ENCODE data around the gene NTHL1.

The NTHL1 gene

GRCh38 chr16:1997494-1998359 is 49.9 kb downstream of the NTHL1 start:
- Histone ChIP-seq H3K4me1 (ENCODE audit: control insufficient read depth, low read length) (peaks cover 17% of the 10 kb centered on the region), H4K20me1 (ENCODE audit: control insufficient read depth, insufficient read depth, low read depth, low read length) (no peaks in the 10 kb centered on the region; the same call in 1 of the 2 replicates), H3K36me3 (ENCODE audit: control insufficient read depth, low read length) (peaks cover 72% of the 10 kb centered on the region), H3K4me2 (ENCODE audit: low read length) (no peak overlapping the region), H3K27me3 (ENCODE audit: control insufficient read depth, low read length) (no peaks in the 10 kb centered on the region), H3K27ac (ENCODE audit: low read depth, low read length) (no peak overlapping the region), H3F3A (ENCODE audit: control insufficient read depth, insufficient read depth) (peaks cover 24% of the 10 kb centered on the region), H3K9me2 (replicated peaks; ENCODE audit: control insufficient read depth, low read length) (no peaks in the 10 kb centered on the region), H3K4me3 (ENCODE audit: low read length) (no peak overlapping the region), H3K9me3 (ENCODE audit: control insufficient read depth, insufficient read depth, low read length) (peaks cover 1% of the 10 kb centered on the region; the same call in 1 of the 2 replicates), H3K79me2 (ENCODE audit: control insufficient read depth, low read length) (peaks cover 13% of the 10 kb centered on the region)
- TF ChIP-seq EZH2phosphoT487 (IDR thresholded peaks at IDR 0.05; ENCODE audit: borderline replicate concordance, low read length), result no peak
- TF ChIP-seq, protein P1, sequence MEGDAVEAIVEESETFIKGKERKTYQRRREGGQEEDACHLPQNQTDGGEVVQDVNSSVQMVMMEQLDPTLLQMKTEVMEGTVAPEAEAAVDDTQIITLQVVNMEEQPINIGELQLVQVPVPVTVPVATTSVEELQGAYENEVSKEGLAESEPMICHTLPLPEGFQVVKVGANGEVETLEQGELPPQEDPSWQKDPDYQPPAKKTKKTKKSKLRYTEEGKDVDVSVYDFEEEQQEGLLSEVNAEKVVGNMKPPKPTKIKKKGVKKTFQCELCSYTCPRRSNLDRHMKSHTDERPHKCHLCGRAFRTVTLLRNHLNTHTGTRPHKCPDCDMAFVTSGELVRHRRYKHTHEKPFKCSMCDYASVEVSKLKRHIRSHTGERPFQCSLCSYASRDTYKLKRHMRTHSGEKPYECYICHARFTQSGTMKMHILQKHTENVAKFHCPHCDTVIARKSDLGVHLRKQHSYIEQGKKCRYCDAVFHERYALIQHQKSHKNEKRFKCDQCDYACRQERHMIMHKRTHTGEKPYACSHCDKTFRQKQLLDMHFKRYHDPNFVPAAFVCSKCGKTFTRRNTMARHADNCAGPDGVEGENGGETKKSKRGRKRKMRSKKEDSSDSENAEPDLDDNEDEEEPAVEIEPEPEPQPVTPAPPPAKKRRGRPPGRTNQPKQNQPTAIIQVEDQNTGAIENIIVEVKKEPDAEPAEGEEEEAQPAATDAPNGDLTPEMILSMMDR (IDR thresholded peaks at IDR 0.05; ENCODE audit: low read depth, low read length, poor library complexity, severe bottlenecking), result no peak

DNA sequence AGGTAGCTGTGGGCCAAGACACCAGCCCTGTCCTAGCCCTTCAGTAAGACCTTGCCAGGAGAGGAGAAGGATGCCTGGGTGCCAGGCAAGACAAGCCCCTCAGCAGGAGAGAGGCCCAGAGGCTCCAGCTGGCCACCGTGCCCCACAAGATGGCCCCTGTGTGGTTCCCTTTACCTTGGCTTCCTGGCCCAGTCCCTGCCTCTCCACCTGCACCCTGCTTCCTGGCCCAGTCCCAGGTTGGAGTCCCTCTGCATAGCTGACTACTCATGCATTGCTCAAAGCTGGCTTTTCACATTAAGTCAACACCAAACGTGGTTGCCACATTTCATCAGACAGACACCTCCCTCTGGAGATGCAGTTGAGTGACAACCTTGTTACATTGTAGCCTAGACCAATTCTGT is 53.9 kb downstream of the NTHL1 start:
- Histone ChIP-seq H3K9me2 (replicated peaks; ENCODE audit: control insufficient read depth, low read length) (no peaks in the 10 kb centered on the region), H3K4me3 (ENCODE audit: low read length) (no peak overlapping the region), H3K9me3 (ENCODE audit: control insufficient read depth, insufficient read depth, low read length) (peaks cover 5% of the 10 kb centered on the region; the same call in 1 of the 2 replicates), H4K20me1 (ENCODE audit: control insufficient read depth, insufficient read depth, low read depth, low read length) (no peaks in the 10 kb centered on the region), H3F3A (ENCODE audit: control insufficient read depth, insufficient read depth) (peaks cover 38% of the 10 kb centered on the region), H3K4me2 (ENCODE audit: low read length) (peak overlapping the region; percentile 10), H3K27ac (ENCODE audit: low read depth, low read length) (peak overlapping the region; percentile 34), H3K4me1 (ENCODE audit: control insufficient read depth, low read length) (peaks cover 44% of the 10 kb centered on the region), H3K27me3 (ENCODE audit: control insufficient read depth, low read length) (peaks cover 17% of the 10 kb centered on the region), H3K79me2 (ENCODE audit: control insufficient read depth, low read length) (no peaks in the 10 kb centered on the region), H3K36me3 (ENCODE audit: control insufficient read depth, low read length) (peaks cover 36% of the 10 kb centered on the region)
- TF ChIP-seq EZH2phosphoT487 (IDR thresholded peaks at IDR 0.05; ENCODE audit: borderline replicate concordance, low read length), result no peak
- TF ChIP-seq, protein P1 (IDR thresholded peaks at IDR 0.05; ENCODE audit: low read depth, low read length, poor library complexity, severe bottlenecking), result no peak

GRCh38 chr16:1992704-1993317 is 54.8 kb downstream of the NTHL1 start:
- Histone ChIP-seq H3K27ac (ENCODE audit: low read depth, low read length) (no peak overlapping the region), H4K20me1 (ENCODE audit: control insufficient read depth, insufficient read depth, low read depth, low read length) (no peaks in the 10 kb centered on the region), H3K9me3 (ENCODE audit: control insufficient read depth, insufficient read depth, low read length) (peaks cover 5% of the 10 kb centered on the region; the same call in 1 of the 2 replicates), H3K36me3 (ENCODE audit: control insufficient read depth, low read length) (peaks cover 27% of the 10 kb centered on the region), H3K79me2 (ENCODE audit: control insufficient read depth, low read length) (no peaks in the 10 kb centered on the region), H3K27me3 (ENCODE audit: control insufficient read depth, low read length) (peaks cover 19% of the 10 kb centered on the region), H3K9me2 (replicated peaks; ENCODE audit: control insufficient read depth, low read length) (no peaks in the 10 kb centered on the region), H3K4me2 (ENCODE audit: low read length) (peak overlapping the region; percentile 10; the same call in 1 of the 2 replicates), H3F3A (ENCODE audit: control insufficient read depth, insufficient read depth) (peaks cover 42% of the 10 kb centered on the region), H3K4me1 (ENCODE audit: control insufficient read depth, low read length) (peaks cover 44% of the 10 kb centered on the region), H3K4me3 (ENCODE audit: low read length) (no peak overlapping the region)
- TF ChIP-seq, protein P1 (IDR thresholded peaks at IDR 0.05; ENCODE audit: low read depth, low read length, poor library complexity, severe bottlenecking), result no peak
- TF ChIP-seq EZH2phosphoT487 (IDR thresholded peaks at IDR 0.05; ENCODE audit: borderline replicate concordance, low read length), result no peak

Measured in DOHH2 (cell line).